Measurements from ENCODE around the gene CEACAM1. TPM values are rescaled to one million over a fixed set of nuclear protein-coding genes. Genes with fewer than 3 reads are reported as not detected.

CEACAM1 gene
- total RNA-seq, 4 donors from 2014 or later = 0.22 to 6.0 (median 2.1) TPM

- TF ChIP-seq CTCF (IDR thresholded peaks at IDR 0.05; ENCODE audit: low read depth) = no peak
Observed at GRCh38 chr19:42474743-42475142, 53.5 kb downstream of the CEACAM1 start.

- no peak for TF ChIP-seq CTCF (IDR thresholded peaks at IDR 0.05; ENCODE audit: low read depth)
Observed at GRCh38 chr19:42473686-42474085, 54.6 kb downstream of the CEACAM1 start.

GRCh38 chr19:42472402-42473147 is 55.7 kb downstream of the CEACAM1 start:
- TF ChIP-seq CTCF (IDR thresholded peaks at IDR 0.05; ENCODE audit: low read depth) = no peak

GRCh38 chr19:42471554-42472249 is 56.6 kb downstream of the CEACAM1 start:
- no peak for TF ChIP-seq CTCF (IDR thresholded peaks at IDR 0.05; ENCODE audit: low read depth)

GRCh38 chr19:42469311-42470235 is 58.7 kb downstream of the CEACAM1 start:
- TF ChIP-seq CTCF (IDR thresholded peaks at IDR 0.05; ENCODE audit: low read depth) = no peak

GRCh38 chr19:42468273-42468796 is 59.9 kb downstream of the CEACAM1 start:
- no peak for TF ChIP-seq CTCF (IDR thresholded peaks at IDR 0.05; ENCODE audit: low read depth)

Measured in subcutaneous adipose tissue (tissue), 4 donors.